Brain microvascular endothelial cell (primary cell): ENCODE measurements around the gene MRPS11.

Source experiments
- DNase-seq: peaks from one replicate; pipeline ENCODE4 v3.0.0-alpha.2; 2020
- H3K27ac ChIP-seq: fragments of 250-450 bp; sonication (Bioruptor Pico); 2 replicates; pipeline ENCODE4 v1.5.1; 2020; ENCODE audit warnings: mild to moderate bottlenecking, moderate library complexity
- H3K27me3 ChIP-seq: fragments of 250-450 bp; sonication (Bioruptor Pico); replicated peaks from 2 replicates; pipeline ENCODE4 v1.5.1; 2020; ENCODE audit warnings: mild to moderate bottlenecking
- H3K36me3 ChIP-seq: fragments of 250-450 bp; sonication (Bioruptor Pico); replicated peaks from 2 replicates; pipeline ENCODE4 v1.5.1; 2020; ENCODE audit warnings: mild to moderate bottlenecking
- H3K4me3 ChIP-seq: 2 replicates; pipeline ENCODE4 v1.5.1; 2011; ENCODE audit warnings: low read depth, mild to moderate bottlenecking, control low read depth, low read length, moderate library complexity
- in situ Hi-C: cut with HindIII; loops from 2 replicates; pipeline ENCODE4 v1.10.0; 2017; ENCODE audit warnings: low sequenced_read_pairs, low pct_ligation_motif_present
- TF ChIP-seq, protein P1 (sequence below): IDR thresholded peaks from 2 replicates; pipeline ENCODE4 v1.5.1; 2011; ENCODE audit warnings: low read depth, mild to moderate bottlenecking, moderate library complexity, low read length, control low read depth, inconsistent platforms; ENCODE audit errors: missing control alignments

The MRPS11 gene

DNA sequence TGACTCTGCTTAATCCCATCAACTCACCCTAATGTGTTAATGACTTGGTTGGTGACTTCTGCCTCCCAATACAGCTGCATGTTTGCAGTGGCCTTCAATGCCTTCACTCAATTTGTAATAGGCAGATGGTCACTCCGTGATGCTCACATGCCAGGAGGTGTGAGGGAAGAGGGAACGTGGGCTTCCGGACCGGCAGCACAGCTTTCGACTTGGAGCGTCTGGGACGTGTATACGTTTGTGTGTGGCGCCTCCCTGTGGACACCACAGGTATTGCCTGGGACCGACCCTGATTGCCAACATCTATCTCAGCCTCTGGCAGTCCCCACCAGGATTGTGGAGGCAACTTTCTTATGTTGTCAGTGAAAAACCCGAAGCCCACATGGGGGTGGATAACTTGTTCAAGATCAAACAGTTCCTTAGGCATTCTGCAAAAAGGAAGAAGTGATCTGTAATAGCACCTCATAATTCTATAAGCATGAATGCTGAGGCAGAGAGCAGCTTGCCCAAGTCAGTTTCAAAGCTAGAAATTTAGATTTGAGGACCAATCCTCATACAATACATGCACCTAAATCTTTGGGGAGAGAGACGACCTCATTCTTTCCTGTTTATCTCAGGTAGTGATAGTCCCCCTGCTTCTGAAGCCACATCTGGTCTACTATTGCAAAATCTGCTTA lies 17.2 kb upstream of the MRPS11 start:
- in situ Hi-C loops, result no loop called here
- H3K27ac ChIP-seq, result no peak overlapping the region
- peak; percentile 79 for DNase-seq
- H3K4me3 ChIP-seq, result no peak overlapping the region
- TF ChIP-seq, protein P1, sequence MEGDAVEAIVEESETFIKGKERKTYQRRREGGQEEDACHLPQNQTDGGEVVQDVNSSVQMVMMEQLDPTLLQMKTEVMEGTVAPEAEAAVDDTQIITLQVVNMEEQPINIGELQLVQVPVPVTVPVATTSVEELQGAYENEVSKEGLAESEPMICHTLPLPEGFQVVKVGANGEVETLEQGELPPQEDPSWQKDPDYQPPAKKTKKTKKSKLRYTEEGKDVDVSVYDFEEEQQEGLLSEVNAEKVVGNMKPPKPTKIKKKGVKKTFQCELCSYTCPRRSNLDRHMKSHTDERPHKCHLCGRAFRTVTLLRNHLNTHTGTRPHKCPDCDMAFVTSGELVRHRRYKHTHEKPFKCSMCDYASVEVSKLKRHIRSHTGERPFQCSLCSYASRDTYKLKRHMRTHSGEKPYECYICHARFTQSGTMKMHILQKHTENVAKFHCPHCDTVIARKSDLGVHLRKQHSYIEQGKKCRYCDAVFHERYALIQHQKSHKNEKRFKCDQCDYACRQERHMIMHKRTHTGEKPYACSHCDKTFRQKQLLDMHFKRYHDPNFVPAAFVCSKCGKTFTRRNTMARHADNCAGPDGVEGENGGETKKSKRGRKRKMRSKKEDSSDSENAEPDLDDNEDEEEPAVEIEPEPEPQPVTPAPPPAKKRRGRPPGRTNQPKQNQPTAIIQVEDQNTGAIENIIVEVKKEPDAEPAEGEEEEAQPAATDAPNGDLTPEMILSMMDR, result peak; percentile 92
- no peaks in the 10 kb centered on the region for H3K36me3 ChIP-seq
- no peaks in the 10 kb centered on the region for H3K27me3 ChIP-seq

DNA sequence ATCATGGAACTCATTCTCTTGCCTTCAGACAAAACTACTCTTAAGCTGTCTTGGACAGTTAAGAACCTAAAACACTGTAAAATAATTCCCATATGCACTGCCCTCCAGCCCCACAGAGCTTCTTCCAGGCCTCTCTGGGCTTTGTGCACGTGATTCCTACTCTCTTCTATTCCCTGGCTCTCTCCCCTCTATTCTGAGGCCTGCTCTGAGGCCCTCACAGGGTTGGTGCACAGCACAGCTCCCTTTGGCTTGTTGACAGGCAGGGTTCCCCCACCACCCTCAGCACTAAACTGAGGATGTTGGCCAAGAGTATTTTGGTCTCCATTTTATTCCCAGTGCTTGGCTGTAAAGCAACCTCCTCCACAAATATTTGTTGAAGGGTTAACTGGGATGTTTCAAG lies 13.9 kb upstream of the MRPS11 start:
- no peak overlapping the region for H3K27ac ChIP-seq
- DNase-seq, result no peak
- H3K4me3 ChIP-seq, result no peak overlapping the region
- in situ Hi-C loops, result no loop called here
- peaks cover 3% of the 10 kb centered on the region for H3K36me3 ChIP-seq
- TF ChIP-seq, protein P1, result no peak
- H3K27me3 ChIP-seq, result no peaks in the 10 kb centered on the region

GRCh38 chr15:88454236-88454635 lies 13.3 kb upstream of the MRPS11 start:
- in situ Hi-C loops, result no loop called here
- TF ChIP-seq, protein P1, result no peak
- Histone ChIP-seq H3K36me3 (peaks cover 5% of the 10 kb centered on the region), H3K27ac (no peak overlapping the region), H3K4me3 (no peak overlapping the region), H3K27me3 (no peaks in the 10 kb centered on the region)
- no peak for DNase-seq

DNA sequence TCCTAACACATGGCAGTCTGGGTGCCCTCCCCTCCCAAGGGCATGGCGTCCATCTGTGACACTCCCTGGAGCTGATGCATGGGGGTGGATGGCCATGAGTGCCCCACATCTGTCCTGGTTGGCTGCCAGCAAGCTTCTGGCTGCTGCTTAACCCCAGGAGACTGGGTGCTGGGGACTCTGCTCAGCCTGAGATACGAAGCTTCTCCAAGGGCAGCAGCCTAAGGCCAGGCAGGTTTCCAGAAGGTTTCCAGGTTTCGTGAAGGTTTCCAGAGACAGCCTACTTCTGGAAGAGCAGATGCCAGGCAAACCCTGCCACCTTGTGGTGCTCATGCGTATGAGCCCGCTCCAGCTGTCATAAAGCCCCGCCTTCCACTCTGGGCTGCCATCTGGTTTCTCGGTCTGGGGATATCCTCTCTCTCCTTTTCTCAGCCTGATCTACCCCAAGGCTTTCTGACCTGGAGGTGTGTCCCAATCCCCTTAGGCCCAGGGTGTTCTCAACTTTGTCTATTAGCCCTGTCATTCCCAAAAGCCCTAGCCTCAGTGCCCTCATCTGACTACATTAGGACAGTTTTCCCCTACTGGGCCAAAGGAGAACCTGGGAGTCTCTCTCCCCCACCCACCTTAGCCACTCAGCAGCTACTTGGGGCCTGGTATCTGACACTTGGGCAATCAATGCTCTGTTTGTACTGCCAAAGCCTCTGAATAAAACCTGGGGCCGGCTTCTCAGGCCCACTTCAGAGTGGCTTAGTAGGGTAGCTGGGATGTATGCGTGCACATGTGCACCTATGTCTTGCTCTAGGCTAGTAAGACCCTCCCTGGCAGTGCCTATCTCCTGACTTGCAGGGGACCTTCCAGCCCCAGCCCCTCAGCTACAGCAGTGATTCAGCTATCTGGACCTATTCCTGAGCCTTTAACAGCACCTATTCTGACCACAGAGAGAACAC lies 12.4 kb upstream of the MRPS11 start:
- no peak overlapping the region for H3K4me3 ChIP-seq
- TF ChIP-seq, protein P1, result peak; percentile 91
- in situ Hi-C loops, result no loop called here
- DNase-seq, result peak; percentile 46
- no peaks in the 10 kb centered on the region for H3K27me3 ChIP-seq
- no peak overlapping the region for H3K27ac ChIP-seq
- peaks cover 14% of the 10 kb centered on the region for H3K36me3 ChIP-seq

DNA sequence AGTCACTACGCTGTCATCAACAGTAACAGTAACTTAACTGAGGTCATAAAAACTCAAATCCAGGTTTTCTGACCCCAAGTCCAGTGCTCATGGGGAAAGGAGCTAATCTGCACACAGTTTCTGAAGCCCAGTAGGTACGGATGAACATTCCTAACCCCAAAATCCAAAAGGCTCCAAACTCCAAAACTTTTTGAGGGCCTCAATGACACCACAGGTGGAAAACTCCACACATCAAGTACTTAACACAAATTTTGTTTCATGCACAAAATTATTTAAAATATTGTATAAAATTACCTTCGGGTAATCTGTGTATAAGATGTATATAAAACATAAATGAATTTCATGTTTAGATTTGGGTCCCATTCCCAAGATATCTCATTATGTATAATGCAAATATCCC lies 10.8 kb upstream of the MRPS11 start:
- Histone ChIP-seq H3K4me3 (no peak overlapping the region), H3K36me3 (peaks cover 16% of the 10 kb centered on the region), H3K27ac (no peak overlapping the region), H3K27me3 (no peaks in the 10 kb centered on the region)
- no peak for DNase-seq
- TF ChIP-seq, protein P1, result no peak
- in situ Hi-C loops, result no loop called here
